ENCODE results near the gene ZDHHC22.

Gene ZDHHC22

GRCh38 chr14:77088645-77089044 is 52.9 kb downstream of the ZDHHC22 start:
- H3K27ac ChIP-seq (ENCODE audit: low read depth, low read length, severe bottlenecking): no peak overlapping the region

GRCh38 chr14:77088219-77088618 is 53.4 kb downstream of the ZDHHC22 start:
- Histone ChIP-seq H3K4me3 (ENCODE audit: extremely low read depth, insufficient read depth, low read length, poor library complexity, severe bottlenecking) (no peak overlapping the region), H3K36me3 (ENCODE audit: control insufficient read depth, insufficient read depth, low read length) (no peaks in the 10 kb centered on the region), H3K27ac (ENCODE audit: low read depth, low read length, severe bottlenecking) (no peak overlapping the region), H3K9me3 (ENCODE audit: control insufficient read depth, low read length) (peaks cover 10% of the 10 kb centered on the region), H3K4me1 (ENCODE audit: control insufficient read depth, insufficient read depth, low read length, poor library complexity, severe bottlenecking) (peaks cover 17% of the 10 kb centered on the region)
- 50 to 54% methylated on average over 2 to 3 of the region's 5 CpGs for WGBS, 2 experiments (ENCODE audit: insufficient coverage in 2 of 2)

More at GRCh38 chr14:77088645-77089044, 52.9 kb downstream of the ZDHHC22 start:
- no peaks in the 10 kb centered on the region for H3K36me3 ChIP-seq (ENCODE audit: control insufficient read depth, insufficient read depth, low read length)
- no peak overlapping the region for H3K4me3 ChIP-seq (ENCODE audit: extremely low read depth, insufficient read depth, low read length, poor library complexity, severe bottlenecking)
- 82 to 85% methylated on average over 2 of the region's 2 CpGs for WGBS, 2 experiments (ENCODE audit: insufficient coverage in 2 of 2)
- H3K4me1 ChIP-seq (ENCODE audit: control insufficient read depth, insufficient read depth, low read length, poor library complexity, severe bottlenecking): peaks cover 15% of the 10 kb centered on the region
- peaks cover 10% of the 10 kb centered on the region for H3K9me3 ChIP-seq (ENCODE audit: control insufficient read depth, low read length)

- H3K27ac ChIP-seq (ENCODE audit: low read depth, low read length, severe bottlenecking): no peak overlapping the region
- WGBS, 2 experiments (ENCODE audit: insufficient coverage in 2 of 2): 75 to 93% methylated on average over 3 of the region's 3 CpGs
Observed at GRCh38 chr14:77087631-77088030, 54.0 kb downstream of the ZDHHC22 start.

DNA sequence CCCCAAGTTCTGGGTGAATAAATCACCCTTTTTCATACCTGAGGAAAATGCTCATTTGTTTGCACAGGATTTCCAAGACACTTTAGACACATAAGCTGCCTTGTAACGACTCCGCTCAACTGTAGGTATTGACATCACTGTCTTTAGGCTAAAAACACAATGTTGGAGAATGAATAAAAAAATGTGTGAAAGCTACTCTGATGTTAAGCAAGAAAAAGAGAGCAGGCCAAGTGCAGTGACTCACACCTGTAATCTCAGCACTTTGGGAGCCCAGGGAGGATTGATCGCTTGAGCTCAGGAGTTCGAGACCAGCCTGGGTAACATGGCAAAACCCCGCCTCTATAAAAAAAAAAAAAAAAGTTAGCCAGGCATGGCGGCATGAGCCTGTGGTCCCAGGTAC is 54.6 kb downstream of the ZDHHC22 start:
- H3K4me3 ChIP-seq (ENCODE audit: extremely low read depth, insufficient read depth, low read length, poor library complexity, severe bottlenecking): no peak overlapping the region
- peaks cover 10% of the 10 kb centered on the region for H3K9me3 ChIP-seq (ENCODE audit: control insufficient read depth, low read length)
- H3K4me1 ChIP-seq (ENCODE audit: control insufficient read depth, insufficient read depth, low read length, poor library complexity, severe bottlenecking): peaks cover 17% of the 10 kb centered on the region
- peak overlapping the region; percentile 62 for H3K27ac ChIP-seq (ENCODE audit: low read depth, low read length, severe bottlenecking)
- H3K36me3 ChIP-seq (ENCODE audit: control insufficient read depth, insufficient read depth, low read length): no peaks in the 10 kb centered on the region
- 80 to 100% methylated on average over 1 to 2 of the region's 6 CpGs for WGBS, 2 experiments (ENCODE audit: insufficient coverage in 2 of 2)

More at GRCh38 chr14:77087631-77088030, 54.0 kb downstream of the ZDHHC22 start:
- peaks cover 17% of the 10 kb centered on the region for H3K4me1 ChIP-seq (ENCODE audit: control insufficient read depth, insufficient read depth, low read length, poor library complexity, severe bottlenecking)
- no peak overlapping the region for H3K4me3 ChIP-seq (ENCODE audit: extremely low read depth, insufficient read depth, low read length, poor library complexity, severe bottlenecking)
- H3K9me3 ChIP-seq (ENCODE audit: control insufficient read depth, low read length): peaks cover 10% of the 10 kb centered on the region
- no peaks in the 10 kb centered on the region for H3K36me3 ChIP-seq (ENCODE audit: control insufficient read depth, insufficient read depth, low read length)

DNA sequence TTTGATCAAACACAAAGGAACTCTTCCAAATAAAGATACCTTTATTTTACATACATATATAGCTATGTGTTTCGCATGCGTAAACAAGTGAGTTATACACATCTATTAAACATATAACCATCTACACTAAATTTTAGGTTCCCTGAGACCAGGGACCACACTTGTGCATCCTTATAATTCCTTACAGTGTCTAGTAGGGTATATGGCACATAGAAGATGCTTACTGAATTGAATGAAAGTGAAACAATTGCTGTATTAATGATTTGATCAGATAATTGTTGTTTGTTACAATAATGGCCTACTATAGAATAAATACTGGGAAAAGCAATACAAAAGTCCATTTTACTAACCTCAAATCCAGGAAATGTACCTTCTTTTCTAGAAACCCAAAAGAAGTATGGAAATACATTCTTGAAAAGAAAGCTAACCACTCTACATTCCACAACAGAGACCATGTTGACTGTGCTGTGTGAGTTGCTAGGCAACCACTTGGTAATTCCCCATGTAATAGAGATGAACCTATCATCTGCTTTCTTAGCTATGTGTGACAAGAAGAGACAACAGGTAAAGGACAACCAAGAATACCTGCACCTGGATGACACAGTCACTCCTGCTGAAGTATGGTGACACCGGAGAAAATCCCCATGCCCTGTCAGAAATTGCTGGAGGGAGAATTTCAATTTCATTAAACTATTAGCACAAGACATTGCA is 55.4 kb downstream of the ZDHHC22 start:
- H3K4me3 ChIP-seq (ENCODE audit: extremely low read depth, insufficient read depth, low read length, poor library complexity, severe bottlenecking): no peak overlapping the region
- H3K36me3 ChIP-seq (ENCODE audit: control insufficient read depth, insufficient read depth, low read length): no peaks in the 10 kb centered on the region
- H3K9me3 ChIP-seq (ENCODE audit: control insufficient read depth, low read length): peaks cover 2% of the 10 kb centered on the region
- H3K4me1 ChIP-seq (ENCODE audit: control insufficient read depth, insufficient read depth, low read length, poor library complexity, severe bottlenecking): peaks cover 17% of the 10 kb centered on the region
- peak overlapping the region; percentile 94 for H3K27ac ChIP-seq (ENCODE audit: low read depth, low read length, severe bottlenecking)
- no CpG with 5 or more reads among the region's 3 CpGs for WGBS, 2 experiments (ENCODE audit: insufficient coverage in 2 of 2)

DNA sequence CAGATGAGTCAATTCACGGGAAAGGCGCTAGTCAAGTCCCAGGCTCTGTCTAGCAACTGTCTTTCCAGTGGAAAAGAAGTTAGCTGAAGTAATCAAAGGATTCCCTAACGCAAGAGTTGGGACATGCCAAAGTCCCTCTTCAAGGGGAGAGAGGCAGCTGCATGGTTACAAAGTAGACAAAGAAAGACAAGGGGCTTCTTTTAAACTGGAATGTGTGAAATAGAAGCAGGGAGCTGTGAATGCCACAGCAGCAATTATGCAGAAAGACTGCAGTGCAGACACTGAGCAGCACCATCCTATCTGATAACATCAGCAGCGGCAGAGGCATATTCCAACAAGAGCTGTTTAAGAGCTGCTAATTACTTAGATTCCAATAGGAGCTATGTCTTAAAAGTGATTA is 56.1 kb downstream of the ZDHHC22 start:
- Histone ChIP-seq H3K4me3 (ENCODE audit: extremely low read depth, insufficient read depth, low read length, poor library complexity, severe bottlenecking) (no peak overlapping the region), H3K4me1 (ENCODE audit: control insufficient read depth, insufficient read depth, low read length, poor library complexity, severe bottlenecking) (peaks cover 17% of the 10 kb centered on the region)
- 19 to 38% methylated on average over 3 to 4 of the region's 4 CpGs for WGBS, 2 experiments (ENCODE audit: insufficient coverage in 2 of 2)

DNA sequence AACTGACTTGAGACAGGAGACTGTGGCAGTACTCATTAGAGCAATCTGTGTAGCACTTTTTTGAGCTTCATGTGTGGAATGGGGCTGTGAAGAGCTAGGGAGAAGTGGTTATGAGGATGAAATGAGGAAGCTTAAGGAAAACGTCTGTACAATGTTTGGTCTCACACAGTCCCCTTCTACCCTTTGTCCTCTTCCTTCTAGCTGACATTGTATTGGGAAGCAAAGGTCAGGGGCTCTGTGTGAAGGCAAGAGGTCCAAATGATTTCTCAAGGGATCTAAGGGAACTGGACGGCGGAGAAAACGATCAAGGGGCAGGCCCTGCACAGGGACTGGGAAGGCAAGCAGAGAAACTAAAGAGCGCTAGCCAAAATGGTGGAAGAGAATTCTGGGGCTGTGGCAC is 56.6 kb downstream of the ZDHHC22 start:
- Histone ChIP-seq H3K9me3 (ENCODE audit: control insufficient read depth, low read length) (peaks cover 5% of the 10 kb centered on the region), H3K27ac (ENCODE audit: low read depth, low read length, severe bottlenecking) (peak overlapping the region; percentile 94), H3K36me3 (ENCODE audit: control insufficient read depth, insufficient read depth, low read length) (no peaks in the 10 kb centered on the region), H3K4me3 (ENCODE audit: extremely low read depth, insufficient read depth, low read length, poor library complexity, severe bottlenecking) (no peak overlapping the region), H3K4me1 (ENCODE audit: control insufficient read depth, insufficient read depth, low read length, poor library complexity, severe bottlenecking) (peaks cover 17% of the 10 kb centered on the region)
- WGBS, 2 experiments (ENCODE audit: insufficient coverage in 2 of 2): 78 to 79% methylated on average over 3 to 5 of the region's 5 CpGs

More for the DNA sequence above, 56.1 kb downstream of the ZDHHC22 start:
- Histone ChIP-seq H3K9me3 (ENCODE audit: control insufficient read depth, low read length) (no peaks in the 10 kb centered on the region), H3K36me3 (ENCODE audit: control insufficient read depth, insufficient read depth, low read length) (no peaks in the 10 kb centered on the region), H3K27ac (ENCODE audit: low read depth, low read length, severe bottlenecking) (peak overlapping the region; percentile 94)

DNA sequence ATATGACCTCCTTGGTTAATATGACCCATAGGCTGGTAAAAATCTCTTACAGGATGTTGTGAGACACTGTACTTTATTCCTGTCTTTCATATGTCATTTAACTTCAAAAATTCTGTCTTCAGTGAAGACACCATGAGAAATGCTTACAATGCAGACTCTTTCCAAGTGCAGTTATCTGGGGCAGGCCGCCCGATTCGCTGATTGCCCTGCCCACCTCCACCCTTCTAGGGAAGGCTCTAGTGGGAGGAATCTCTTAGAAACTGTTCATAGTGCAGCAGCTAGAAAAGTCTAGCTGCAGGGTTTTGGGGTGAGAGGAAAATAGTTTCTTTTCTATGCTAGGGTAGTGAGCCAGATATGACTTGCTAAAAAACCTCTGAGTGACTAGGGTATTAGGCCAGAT is 58.5 kb downstream of the ZDHHC22 start:
- peaks cover 17% of the 10 kb centered on the region for H3K4me1 ChIP-seq (ENCODE audit: control insufficient read depth, insufficient read depth, low read length, poor library complexity, severe bottlenecking)
- H3K36me3 ChIP-seq (ENCODE audit: control insufficient read depth, insufficient read depth, low read length): no peaks in the 10 kb centered on the region
- no CpG with 5 or more reads among the region's 3 CpGs for WGBS, 2 experiments (ENCODE audit: insufficient coverage in 2 of 2)
- H3K4me3 ChIP-seq (ENCODE audit: extremely low read depth, insufficient read depth, low read length, poor library complexity, severe bottlenecking): no peak overlapping the region
- peaks cover 6% of the 10 kb centered on the region for H3K9me3 ChIP-seq (ENCODE audit: control insufficient read depth, low read length)
- no peak overlapping the region for H3K27ac ChIP-seq (ENCODE audit: low read depth, low read length, severe bottlenecking)

GRCh38 chr14:77082356-77082755 is 59.2 kb downstream of the ZDHHC22 start:
- no peaks in the 10 kb centered on the region for H3K36me3 ChIP-seq (ENCODE audit: control insufficient read depth, insufficient read depth, low read length)
- peaks cover 6% of the 10 kb centered on the region for H3K9me3 ChIP-seq (ENCODE audit: control insufficient read depth, low read length)
- H3K4me3 ChIP-seq (ENCODE audit: extremely low read depth, insufficient read depth, low read length, poor library complexity, severe bottlenecking): no peak overlapping the region
- H3K4me1 ChIP-seq (ENCODE audit: control insufficient read depth, insufficient read depth, low read length, poor library complexity, severe bottlenecking): peaks cover 18% of the 10 kb centered on the region
- no CpG with 5 or more reads among the region's 3 CpGs for WGBS, 2 experiments (ENCODE audit: insufficient coverage in 2 of 2)
- H3K27ac ChIP-seq (ENCODE audit: low read depth, low read length, severe bottlenecking): no peak overlapping the region
